Vagina (tissue), 2 donors: ENCODE measurements around the gene DMKN.

ENCODE experiments used
- CTCF ChIP-seq, 3 experiments: fragments of 450-650 bp in 2 of 3; fragments of 200-600 bp in 1 of 3; sonication (generic) in 1 of 3; IDR thresholded peaks; one replicate each; pipeline ENCODE4 v1.5.1; 2017 to 2019; ENCODE audit warnings: antibody characterized with exemption in 3 of 3, mild to moderate bottlenecking in 2 of 3, moderate library complexity in 2 of 3
- POLR2AphosphoS5 ChIP-seq, 2 donors: sonication (generic); formaldehyde crosslinking; IDR thresholded peaks; one replicate each; pipeline ENCODE4 v1.9.0; 2017; ENCODE audit warnings: antibody characterized with exemption in 2 of 2, mild to moderate bottlenecking in 2 of 2, low read depth in 1 of 2; ENCODE audit not compliant: insufficient read depth in 1 of 2

- TF ChIP-seq POLR2AphosphoS5 (IDR thresholded peaks at IDR 0.05; ENCODE audit: insufficient read depth in 1 of 2, low read depth in 1 of 2) (no peak), CTCF (IDR thresholded peaks at IDR 0.05) (no peak)
Observed at GRCh38 chr19:35484252-35485036, 29.0 kb downstream of the DMKN start.
